ENCODE data around the gene FBXO36.
A peak's percentile ranks its signal among the peaks of the same experiment; 100 is the strongest.
"Not testable (repeated sequence)": the region's sequence is repeated elsewhere in the genome, so short reads cannot be mapped to it uniquely, and the experiment has no call there.

Gene FBXO36

GRCh38 chr2:229910147-229910831, 12.0 kb upstream of the FBXO36 start:
- DNase-seq (ENCODE audit: low read depth, low spot score) = no peak
- no peak overlapping the region for H3K27ac ChIP-seq

GRCh38 chr2:229910832-229911412, 11.4 kb upstream of the FBXO36 start:
- DNase-seq (ENCODE audit: low read depth, low spot score) = no peak
- peak overlapping the region; percentile 6 for H3K27ac ChIP-seq

- no peak overlapping the region for H3K27ac ChIP-seq
- DNase-seq (ENCODE audit: low read depth, low spot score) = no peak
These were observed 8.1 kb upstream of the FBXO36 start for GRCh38 chr2:229914171-229914570.

- DNase-seq (ENCODE audit: low read depth, low spot score) = no peak
- no peak overlapping the region for H3K27ac ChIP-seq
These were observed 4.5 kb upstream of the FBXO36 start for GRCh38 chr2:229917793-229918192.

GRCh38 chr2:229920011-229920641, 2.2 kb upstream of the FBXO36 start:
- H3K27ac ChIP-seq = peak overlapping the region; percentile 97
- DNase-seq (ENCODE audit: low read depth, low spot score) = no peak

GRCh38 chr2:229921101-229921891, 1.0 kb upstream of the FBXO36 start:
- peak overlapping the region; percentile 97 for H3K27ac ChIP-seq
- DNase-seq (ENCODE audit: low read depth, low spot score) = no peak

- peak within 1 kb of the TSS; percentile 97 for H3K27ac ChIP-seq
- DNase-seq (ENCODE audit: low read depth, low spot score) = peak; percentile 82
These were observed 333 bp upstream of the FBXO36 start, which contains the start of gene TRIP12 for GRCh38 chr2:229921892-229922448. Gene TRIP12 (minus strand): TSS chr2:229922009. CDS start chr2:229880079, 41,930 bp downstream.

GRCh38 chr2:229924541-229924940, 2.2 kb downstream of the FBXO36 start:
- not testable (repeated sequence) for DNase-seq (ENCODE audit: low read depth, low spot score); H3K27ac ChIP-seq

GRCh38 chr2:229925201-229925600, 2.9 kb downstream of the FBXO36 start:
- no peak for DNase-seq (ENCODE audit: low read depth, low spot score)
- H3K27ac ChIP-seq = no peak overlapping the region

- no peak for DNase-seq (ENCODE audit: low read depth, low spot score)
- peak overlapping the region; percentile 4 for H3K27ac ChIP-seq
These were observed 5.6 kb downstream of the FBXO36 start for GRCh38 chr2:229927817-229928321.

- no peak for DNase-seq (ENCODE audit: low read depth, low spot score)
These were observed 8.4 kb downstream of the FBXO36 start for GRCh38 chr2:229930656-229931055.

GRCh38 chr2:229931241-229931640, 8.9 kb downstream of the FBXO36 start:
- no peak overlapping the region for H3K27ac ChIP-seq
- DNase-seq (ENCODE audit: low read depth, low spot score) = no peak

More at GRCh38 chr2:229930656-229931055, 8.4 kb downstream of the FBXO36 start:
- no peak overlapping the region for H3K27ac ChIP-seq

- no peak overlapping the region for H3K27ac ChIP-seq
- no peak for DNase-seq (ENCODE audit: low read depth, low spot score)
These were observed 15.2 kb downstream of the FBXO36 start for GRCh38 chr2:229937537-229937936.

- DNase-seq (ENCODE audit: low read depth, low spot score) = no peak
- no peak overlapping the region for H3K27ac ChIP-seq
These were observed 20.4 kb downstream of the FBXO36 start for GRCh38 chr2:229942671-229943070.

GRCh38 chr2:229943171-229943570, 20.9 kb downstream of the FBXO36 start:
- no peak for DNase-seq (ENCODE audit: low read depth, low spot score)
- no peak overlapping the region for H3K27ac ChIP-seq

GRCh38 chr2:229943770-229944449, 21.6 kb downstream of the FBXO36 start:
- no peak for DNase-seq (ENCODE audit: low read depth, low spot score)
- no peak overlapping the region for H3K27ac ChIP-seq

- no peak overlapping the region for H3K27ac ChIP-seq
- no peak for DNase-seq (ENCODE audit: low read depth, low spot score)
These were observed 23.7 kb downstream of the FBXO36 start for GRCh38 chr2:229945975-229946374.

- no peak for DNase-seq (ENCODE audit: low read depth, low spot score)
- no peak overlapping the region for H3K27ac ChIP-seq
These were observed 25.2 kb downstream of the FBXO36 start for GRCh38 chr2:229947544-229947943.

GRCh38 chr2:229952256-229952835, 30.0 kb downstream of the FBXO36 start:
- DNase-seq (ENCODE audit: low read depth, low spot score) = no peak
- H3K27ac ChIP-seq = no peak overlapping the region

Measured in epithelial cell of prostate (primary cell).